OCI-LY1 (cell line): ENCODE measurements around the gene FAS.

ENCODE experiments used
- H2AFZ ChIP-seq: fragments of 200-600 bp; sonication (generic), shearing (Covaris generic); 2 replicates; pipeline ENCODE4 v1.6.0; 2014; ENCODE audit warnings: antibody characterized with exemption, mild to moderate bottlenecking, low read length
- H3F3A ChIP-seq: fragments of 200-600 bp; sonication (generic), shearing (Covaris generic); 2 replicates; pipeline ENCODE4 v1.6.0; 2014; ENCODE audit warnings: mild to moderate bottlenecking, antibody characterized with exemption, low read length, moderate library complexity; ENCODE audit not compliant: insufficient read depth
- H3K27ac ChIP-seq: fragments of 200-600 bp; sonication (generic); 2 replicates; pipeline ENCODE4 v1.5.1; 2014; ENCODE audit warnings: low read length, mixed run types, mild to moderate bottlenecking, low read depth; ENCODE audit not compliant: poor library complexity, severe bottlenecking
- H3K27me3 ChIP-seq: fragments of 200-600 bp; sonication (generic); 2 replicates; pipeline ENCODE4 v1.6.0; 2014; ENCODE audit warnings: antibody characterized with exemption, mild to moderate bottlenecking, low read length, moderate library complexity; ENCODE audit not compliant: insufficient read depth
- H3K36me3 ChIP-seq: fragments of 200-600 bp; sonication (generic); 2 replicates; pipeline ENCODE4 v1.6.1; 2014; ENCODE audit warnings: mild to moderate bottlenecking, antibody characterized with exemption, low read length, moderate library complexity, mixed read lengths; ENCODE audit not compliant: insufficient read depth
- H3K4me1 ChIP-seq: fragments of 200-600 bp; sonication (generic); 2 replicates; pipeline ENCODE4 v1.5.1; 2014; ENCODE audit warnings: mild to moderate bottlenecking, low read length, moderate library complexity; ENCODE audit not compliant: insufficient read depth, severe bottlenecking
- H3K4me2 ChIP-seq: fragments of 200-600 bp; sonication (generic), shearing (Covaris generic); 2 replicates; pipeline ENCODE4 v1.6.1; 2014; ENCODE audit warnings: low read length
- H3K4me3 ChIP-seq: fragments of 200-600 bp; sonication (generic); 2 replicates; pipeline ENCODE4 v1.5.1; 2014; ENCODE audit warnings: low read length, low read depth, mild to moderate bottlenecking, mixed read lengths; ENCODE audit not compliant: poor library complexity, severe bottlenecking
- H3K79me2 ChIP-seq: fragments of 200-600 bp; shearing (Covaris generic); 2 replicates; pipeline ENCODE4 v1.6.1; 2016; ENCODE audit warnings: mixed run types, low read length, mixed read lengths; ENCODE audit not compliant: insufficient read depth
- H3K9ac ChIP-seq: fragments of 200-600 bp; sonication (generic), shearing (Covaris generic); 2 replicates; pipeline ENCODE4 v1.6.1; 2014; ENCODE audit warnings: mild to moderate bottlenecking, low read length, mixed read lengths
- H3K9me2 ChIP-seq: fragments of 200-600 bp; sonication (generic), shearing (Covaris generic); 2 replicates; pipeline ENCODE4 v1.6.1; 2014; ENCODE audit warnings: low read depth, mild to moderate bottlenecking, low read length, mixed read lengths
- H3K9me3 ChIP-seq: fragments of 200-600 bp; shearing (Covaris generic); 2 replicates; pipeline ENCODE4 v1.6.1; 2014; ENCODE audit warnings: low read length, mixed read lengths
- H4K20me1 ChIP-seq: fragments of 200-600 bp; sonication (generic), shearing (Covaris generic); 2 replicates; pipeline ENCODE4 v1.6.0; 2016; ENCODE audit warnings: mild to moderate bottlenecking, low read length; ENCODE audit not compliant: insufficient read depth
- CTCF ChIP-seq: fragments of 200-600 bp; sonication (generic), shearing (Covaris generic); IDR thresholded peaks from 2 replicates; pipeline ENCODE4 v1.5.1; 2017; ENCODE audit warnings: mild to moderate bottlenecking, antibody characterized with exemption, low read length, moderate library complexity, mixed read lengths
- EZH2 ChIP-seq: fragments of 200-600 bp; sonication (generic), shearing (Covaris generic); IDR thresholded peaks from 2 replicates; pipeline ENCODE4 v1.8.0; 2017; ENCODE audit warnings: borderline replicate concordance, mixed run types, mild to moderate bottlenecking, antibody characterized with exemption, low read length, moderate library complexity, mixed read lengths

The FAS gene

GRCh38 chr10:89043052-89043451 is 52.5 kb downstream of the FAS start:
- Histone ChIP-seq H3K4me2 (no peak overlapping the region), H3K9ac (no peak overlapping the region), H3K36me3 (no peaks in the 10 kb centered on the region)

GRCh38 chr10:89047397-89047796 is 56.8 kb downstream of the FAS start:
- Histone ChIP-seq H3K79me2 (no peaks in the 10 kb centered on the region), H3K9me2 (no peaks in the 10 kb centered on the region), H4K20me1 (no peaks in the 10 kb centered on the region), H3K9ac (no peak overlapping the region), H2AFZ (no peak overlapping the region), H3K4me2 (no peak overlapping the region), H3K9me3 (no peaks in the 10 kb centered on the region), H3K4me1 (no peaks in the 10 kb centered on the region), H3K27me3 (no peaks in the 10 kb centered on the region), H3K36me3 (no peaks in the 10 kb centered on the region), H3K4me3 (no peak overlapping the region), H3K27ac (no peak overlapping the region), H3F3A (no peaks in the 10 kb centered on the region)
- TF ChIP-seq CTCF, result no peak
- TF ChIP-seq EZH2, result no peak

More at GRCh38 chr10:89043052-89043451, 52.5 kb downstream of the FAS start:
- Histone ChIP-seq H3K27ac (no peak overlapping the region), H4K20me1 (no peaks in the 10 kb centered on the region), H3K4me3 (no peak overlapping the region), H3K9me3 (no peaks in the 10 kb centered on the region), H3F3A (no peaks in the 10 kb centered on the region), H3K27me3 (no peaks in the 10 kb centered on the region), H3K9me2 (no peaks in the 10 kb centered on the region), H2AFZ (no peak overlapping the region), H3K4me1 (no peaks in the 10 kb centered on the region), H3K79me2 (no peaks in the 10 kb centered on the region)
- TF ChIP-seq CTCF (no peak), EZH2 (no peak)

GRCh38 chr10:89051593-89051992 is 61.0 kb downstream of the FAS start:
- no peak overlapping the region for H3K4me3 ChIP-seq
- H3K4me1 ChIP-seq, result no peaks in the 10 kb centered on the region
- H3K79me2 ChIP-seq, result no peaks in the 10 kb centered on the region
- H3K9me2 ChIP-seq, result no peaks in the 10 kb centered on the region
- H3K27me3 ChIP-seq, result no peaks in the 10 kb centered on the region
- TF ChIP-seq CTCF (no peak), EZH2 (no peak)
- H3K9ac ChIP-seq, result no peak overlapping the region
- no peaks in the 10 kb centered on the region for H3K9me3 ChIP-seq
- H4K20me1 ChIP-seq, result no peaks in the 10 kb centered on the region
- no peaks in the 10 kb centered on the region for H3K36me3 ChIP-seq
- H2AFZ ChIP-seq, result no peak overlapping the region
- H3F3A ChIP-seq, result no peaks in the 10 kb centered on the region
- H3K4me2 ChIP-seq, result no peak overlapping the region
- H3K27ac ChIP-seq, result no peak overlapping the region
